WTC11 (cell line): ENCODE measurements around the gene RTN3.

Experiments used
- CBFB ChIP-seq: sonication (generic); formaldehyde crosslinking; IDR thresholded peaks from 2 replicates; pipeline ENCODE4 v1.8.1; 2022; ENCODE audit warnings: mild to moderate bottlenecking, low read depth, missing genetic modification reagents
- CTCF ChIP-seq: fragments of 200-600 bp; IDR thresholded peaks from 2 replicates; pipeline ENCODE4 v1.8.0; 2022; ENCODE audit warnings: antibody characterized with exemption
- ZBTB21 ChIP-seq: sonication (generic); formaldehyde crosslinking; IDR thresholded peaks from 2 replicates; pipeline ENCODE4 v1.8.1; 2023; ENCODE audit warnings: mild to moderate bottlenecking, missing genetic modification reagents, borderline replicate concordance

GRCh38 chr11:63769714-63770455 lies 88.6 kb downstream of the RTN3 start:
- TF ChIP-seq CBFB (no peak), CTCF (no peak), ZBTB21 (CRISPR knock-in tag) (no peak)
